HG03439 (cell line): ENCODE data around the gene CEMIP2.
"Not testable (repeated sequence)": the region's sequence is repeated elsewhere in the genome, so short reads cannot be mapped to it uniquely, and the experiment has no call there.

Experiments used
- ATAC-seq: cut with Tn5 transposase; IDR thresholded peaks from one replicate; pipeline ENCODE4 v1.9.1; 2021; ENCODE audit warnings: mild to moderate bottlenecking, moderate library complexity; ENCODE audit not compliant: unreplicated experiment

The CEMIP2 gene

GRCh38 chr9:71768388-71769174 lies at the start of gene CEMIP2:
TSS of gene CEMIP2 (minus strand) at chr9:71768513. CDS start at chr9:71750373, 18,140 bp downstream.
- ATAC-seq = peak; percentile 80

GRCh38 chr9:71816916-71817451 lies 48.7 kb upstream of the CEMIP2 start:
- no peak for ATAC-seq

- ATAC-seq = no peak
Measured at GRCh38 chr9:71814815-71815214, 46.5 kb upstream of the CEMIP2 start.

GRCh38 chr9:71814226-71814625 lies 45.9 kb upstream of the CEMIP2 start:
- no peak for ATAC-seq

GRCh38 chr9:71812385-71812784 lies 44.1 kb upstream of the CEMIP2 start:
- no peak for ATAC-seq

- no peak for ATAC-seq
Measured at GRCh38 chr9:71808068-71808467, 39.8 kb upstream of the CEMIP2 start.

GRCh38 chr9:71806901-71807307 lies 38.6 kb upstream of the CEMIP2 start:
- peak; percentile 85 for ATAC-seq

GRCh38 chr9:71805096-71805495 lies 36.8 kb upstream of the CEMIP2 start:
- ATAC-seq = not testable (repeated sequence)

- ATAC-seq = no peak
Measured at GRCh38 chr9:71801826-71802225, 33.5 kb upstream of the CEMIP2 start.

GRCh38 chr9:71797266-71797665 lies 29.0 kb upstream of the CEMIP2 start:
- ATAC-seq = no peak

- ATAC-seq = no peak
Measured at GRCh38 chr9:71796100-71796767, 27.9 kb upstream of the CEMIP2 start.

- peak; percentile 88 for ATAC-seq
Measured at GRCh38 chr9:71795097-71795813, 26.9 kb upstream of the CEMIP2 start.

- ATAC-seq = no peak
Measured at GRCh38 chr9:71793386-71794105, 25.2 kb upstream of the CEMIP2 start.

- no peak for ATAC-seq
Measured at GRCh38 chr9:71791875-71792274, 23.6 kb upstream of the CEMIP2 start.

- no peak for ATAC-seq
Measured at GRCh38 chr9:71790296-71790695, 22.0 kb upstream of the CEMIP2 start.

- ATAC-seq = peak; percentile 96
Measured at GRCh38 chr9:71783120-71783523, 14.8 kb upstream of the CEMIP2 start.

GRCh38 chr9:71781391-71781790 lies 13.1 kb upstream of the CEMIP2 start:
- no peak for ATAC-seq

GRCh38 chr9:71780953-71781352 lies 12.6 kb upstream of the CEMIP2 start:
- no peak for ATAC-seq

- ATAC-seq = no peak
Measured at GRCh38 chr9:71778085-71778484, 9.8 kb upstream of the CEMIP2 start.

- ATAC-seq = no peak
Measured at GRCh38 chr9:71774920-71775319, 6.6 kb upstream of the CEMIP2 start.

- ATAC-seq = no peak
Measured at GRCh38 chr9:71772726-71773125, 4.4 kb upstream of the CEMIP2 start.
